Measurements from ENCODE around the gene TTLL11.

TTLL11 gene

GRCh38 chr9:122050167-122050566 lies 42.9 kb downstream of the TTLL11 start:
- TF ChIP-seq CTCF (IDR thresholded peaks at IDR 0.05; ENCODE audit: control insufficient read depth, extremely low read depth, insufficient read depth): no peak
- H3K4me3 ChIP-seq (ENCODE audit: low read depth, low read length): no peak overlapping the region
- DNase-seq (ENCODE audit: low read depth): no peak

- no peak overlapping the region for H3K4me3 ChIP-seq (ENCODE audit: low read depth, low read length)
- TF ChIP-seq CTCF (IDR thresholded peaks at IDR 0.05; ENCODE audit: control insufficient read depth, extremely low read depth, insufficient read depth): no peak
- no peak for DNase-seq (ENCODE audit: low read depth)
Measured at GRCh38 chr9:122042056-122042455, 51.1 kb downstream of the TTLL11 start.

- no peak for DNase-seq (ENCODE audit: low read depth)
- no peak for TF ChIP-seq CTCF (IDR thresholded peaks at IDR 0.05; ENCODE audit: control insufficient read depth, extremely low read depth, insufficient read depth)
- no peak overlapping the region for H3K4me3 ChIP-seq (ENCODE audit: low read depth, low read length)
Measured at GRCh38 chr9:122040561-122041242, 52.4 kb downstream of the TTLL11 start.

- no peak for TF ChIP-seq CTCF (IDR thresholded peaks at IDR 0.05; ENCODE audit: control insufficient read depth, extremely low read depth, insufficient read depth)
- DNase-seq (ENCODE audit: low read depth): no peak
- H3K4me3 ChIP-seq (ENCODE audit: low read depth, low read length): no peak overlapping the region
Measured at GRCh38 chr9:122039234-122039633, 53.9 kb downstream of the TTLL11 start.

- no peak overlapping the region for H3K4me3 ChIP-seq (ENCODE audit: low read depth, low read length)
- no peak for DNase-seq (ENCODE audit: low read depth)
- no peak for TF ChIP-seq CTCF (IDR thresholded peaks at IDR 0.05; ENCODE audit: control insufficient read depth, extremely low read depth, insufficient read depth)
Measured at GRCh38 chr9:122036988-122037387, 56.1 kb downstream of the TTLL11 start.

GRCh38 chr9:122036408-122036807 lies 56.7 kb downstream of the TTLL11 start:
- no peak for DNase-seq (ENCODE audit: low read depth)
- no peak for TF ChIP-seq CTCF (IDR thresholded peaks at IDR 0.05; ENCODE audit: control insufficient read depth, extremely low read depth, insufficient read depth)
- H3K4me3 ChIP-seq (ENCODE audit: low read depth, low read length): no peak overlapping the region

- no peak for TF ChIP-seq CTCF (IDR thresholded peaks at IDR 0.05; ENCODE audit: control insufficient read depth, extremely low read depth, insufficient read depth)
- H3K4me3 ChIP-seq (ENCODE audit: low read depth, low read length): no peak overlapping the region
- DNase-seq (ENCODE audit: low read depth): no peak
Measured at GRCh38 chr9:122033775-122034373, 59.2 kb downstream of the TTLL11 start.

All from LNCaP clone FGC (cell line).